RWPE1 (cell line): Measurements from ENCODE around the gene NSUN6.

ENCODE experiments used
- CTCF ChIA-PET: fragments of 350-600 bp; sonication (Branson Sonifier 250); formaldehyde crosslinking; extraction: SDS; loops from one replicate; lab custom pipeline; 2021; lab: Yijun Ruan, JAX
- POLR2A ChIA-PET: fragments of 400-600 bp; formaldehyde crosslinking; extraction: SDS; loops from one replicate; lab custom pipeline; 2020; ENCODE audit warnings: antibody characterized with exemption; ENCODE audit not compliant: low non-redundant PET; lab: Yijun Ruan, JAX
- DNase-seq: peaks from one replicate; pipeline ENCODE4 v3.0.0; 2012; ENCODE audit warnings: low spot score
- H3K27ac ChIP-seq: fragments of 450-650 bp; 2 replicates; pipeline ENCODE4 v1.5.1; 2017
- TF ChIP-seq, protein P1 (sequence below): fragments of 450-650 bp; conservative IDR thresholded peaks from 2 replicates; pipeline ENCODE4 v1.5.1; 2017; ENCODE audit warnings: low read depth, mild to moderate bottlenecking

NSUN6 gene

GRCh38 chr10:18556522-18557147 is 94.8 kb downstream of the NSUN6 start:
- no peak overlapping the region for H3K27ac ChIP-seq
- ChIA-PET CTCF (no interaction called here), POLR2A (no interaction called here)
- TF ChIP-seq, protein P1, sequence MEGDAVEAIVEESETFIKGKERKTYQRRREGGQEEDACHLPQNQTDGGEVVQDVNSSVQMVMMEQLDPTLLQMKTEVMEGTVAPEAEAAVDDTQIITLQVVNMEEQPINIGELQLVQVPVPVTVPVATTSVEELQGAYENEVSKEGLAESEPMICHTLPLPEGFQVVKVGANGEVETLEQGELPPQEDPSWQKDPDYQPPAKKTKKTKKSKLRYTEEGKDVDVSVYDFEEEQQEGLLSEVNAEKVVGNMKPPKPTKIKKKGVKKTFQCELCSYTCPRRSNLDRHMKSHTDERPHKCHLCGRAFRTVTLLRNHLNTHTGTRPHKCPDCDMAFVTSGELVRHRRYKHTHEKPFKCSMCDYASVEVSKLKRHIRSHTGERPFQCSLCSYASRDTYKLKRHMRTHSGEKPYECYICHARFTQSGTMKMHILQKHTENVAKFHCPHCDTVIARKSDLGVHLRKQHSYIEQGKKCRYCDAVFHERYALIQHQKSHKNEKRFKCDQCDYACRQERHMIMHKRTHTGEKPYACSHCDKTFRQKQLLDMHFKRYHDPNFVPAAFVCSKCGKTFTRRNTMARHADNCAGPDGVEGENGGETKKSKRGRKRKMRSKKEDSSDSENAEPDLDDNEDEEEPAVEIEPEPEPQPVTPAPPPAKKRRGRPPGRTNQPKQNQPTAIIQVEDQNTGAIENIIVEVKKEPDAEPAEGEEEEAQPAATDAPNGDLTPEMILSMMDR, result no peak
- no peak for DNase-seq

GRCh38 chr10:18554479-18554878 is 96.9 kb downstream of the NSUN6 start:
- POLR2A ChIA-PET, result no interaction called here
- CTCF ChIA-PET, result no interaction called here
- no peak overlapping the region for H3K27ac ChIP-seq
- no peak for DNase-seq
- TF ChIP-seq, protein P1, result no peak

GRCh38 chr10:18551473-18551872 is 99.9 kb downstream of the NSUN6 start:
- H3K27ac ChIP-seq, result no peak overlapping the region
- DNase-seq, result no peak
- TF ChIP-seq, protein P1, result no peak
- ChIA-PET CTCF (no interaction called here), POLR2A (no interaction called here)

GRCh38 chr10:18549105-18549504 is 102.3 kb downstream of the NSUN6 start:
- TF ChIP-seq, protein P1, result no peak
- no peak for DNase-seq
- no peak overlapping the region for H3K27ac ChIP-seq
- POLR2A ChIA-PET, result no interaction called here
- CTCF ChIA-PET, result no interaction called here

- TF ChIP-seq, protein P1, result no peak
- DNase-seq, result no peak
- H3K27ac ChIP-seq, result no peak overlapping the region
- CTCF ChIA-PET, result no interaction called here
- POLR2A ChIA-PET, result no interaction called here
Observed at GRCh38 chr10:18545621-18546305, 105.6 kb downstream of the NSUN6 start.

GRCh38 chr10:18542832-18543231 is 108.6 kb downstream of the NSUN6 start:
- DNase-seq, result no peak
- TF ChIP-seq, protein P1, result no peak
- CTCF ChIA-PET, result no interaction called here
- no peak overlapping the region for H3K27ac ChIP-seq
- POLR2A ChIA-PET, result no interaction called here
